Stimulated activated CD4-positive, alpha-beta T cell treated with anti-CD3 and anti-CD28 coated beads, Interleukin-4, amount 100 ng/mL, for 24 hours (primary cell): ENCODE measurements around the gene HOATZ.

Experiments
- DNase-seq: peaks from one replicate; pipeline ENCODE4 v3.0.0-alpha.2; 2020

Gene HOATZ

GRCh38 chr11:111523343-111523742, 8.8 kb downstream of the HOATZ start:
- DNase-seq: no peak

GRCh38 chr11:111524056-111524455, 9.5 kb downstream of the HOATZ start:
- DNase-seq: no peak

GRCh38 chr11:111525456-111525855, 10.9 kb downstream of the HOATZ start:
- DNase-seq: no peak

- no peak for DNase-seq
Measured at GRCh38 chr11:111526501-111526900, 11.9 kb downstream of the HOATZ start.

- DNase-seq: no peak
Measured at GRCh38 chr11:111527279-111527678, 12.7 kb downstream of the HOATZ start.

GRCh38 chr11:111528557-111528956, 14.0 kb downstream of the HOATZ start:
- no peak for DNase-seq

- DNase-seq: no peak
Measured at GRCh38 chr11:111530091-111530490, 15.5 kb downstream of the HOATZ start.

GRCh38 chr11:111531136-111531535, 16.6 kb downstream of the HOATZ start:
- DNase-seq: no peak

GRCh38 chr11:111531687-111532364, 17.2 kb downstream of the HOATZ start:
- peak; percentile 72 for DNase-seq

- no peak for DNase-seq
Measured at GRCh38 chr11:111532365-111532709, 17.8 kb downstream of the HOATZ start.

GRCh38 chr11:111535281-111535680, 20.7 kb downstream of the HOATZ start:
- no peak for DNase-seq

- no peak for DNase-seq
Measured at GRCh38 chr11:111537336-111537860, 22.8 kb downstream of the HOATZ start.

- no peak for DNase-seq
Measured at GRCh38 chr11:111538407-111539114, 24.0 kb downstream of the HOATZ start.

GRCh38 chr11:111539426-111540113, 25.0 kb downstream of the HOATZ start:
- DNase-seq: no peak

GRCh38 chr11:111540114-111540936, 25.7 kb downstream of the HOATZ start, which contains the start of gene LAYN:
Gene LAYN (plus strand): TSS chr11:111540720. CDS start chr11:111540844, 124 bp downstream.
- no peak for DNase-seq

- DNase-seq: no peak
Measured at GRCh38 chr11:111540937-111541253, 26.3 kb downstream of the HOATZ start.

- DNase-seq: no peak
Measured at GRCh38 chr11:111541254-111542061, 26.9 kb downstream of the HOATZ start.

- no peak for DNase-seq
Measured at GRCh38 chr11:111542606-111543275, 28.2 kb downstream of the HOATZ start.

GRCh38 chr11:111548525-111548924, 33.9 kb downstream of the HOATZ start:
- no peak for DNase-seq

- DNase-seq: no peak
Measured at GRCh38 chr11:111549196-111549868, 34.8 kb downstream of the HOATZ start.

GRCh38 chr11:111549869-111550203, 35.3 kb downstream of the HOATZ start:
- no peak for DNase-seq
